ENCODE results near the gene ZNF280D. TPM values are rescaled to one million over a fixed set of nuclear protein-coding genes. Genes with fewer than 3 reads are reported as not detected.

Gene ZNF280D
- total RNA-seq, 1 donor from 2014 or later: 37.9 TPM

GRCh38 chr15:56749982-56750381 is 16.7 kb upstream of the ZNF280D start:
- H3K9me3 Mint-ChIP-seq: no peaks in the 10 kb centered on the region
- H3K27me3 Mint-ChIP-seq: no peaks in the 10 kb centered on the region
- no peak overlapping the region for H3K4me3 Mint-ChIP-seq
- ChIA-PET CTCF (no interaction called here), POLR2A (no interaction called here)
- intact Hi-C loops (cut with micrococcal nuclease): no loop called here
- ATAC-seq (ENCODE audit: low read depth) (no peak), DNase-seq (no peak)
- TF ChIP-seq, protein P1, sequence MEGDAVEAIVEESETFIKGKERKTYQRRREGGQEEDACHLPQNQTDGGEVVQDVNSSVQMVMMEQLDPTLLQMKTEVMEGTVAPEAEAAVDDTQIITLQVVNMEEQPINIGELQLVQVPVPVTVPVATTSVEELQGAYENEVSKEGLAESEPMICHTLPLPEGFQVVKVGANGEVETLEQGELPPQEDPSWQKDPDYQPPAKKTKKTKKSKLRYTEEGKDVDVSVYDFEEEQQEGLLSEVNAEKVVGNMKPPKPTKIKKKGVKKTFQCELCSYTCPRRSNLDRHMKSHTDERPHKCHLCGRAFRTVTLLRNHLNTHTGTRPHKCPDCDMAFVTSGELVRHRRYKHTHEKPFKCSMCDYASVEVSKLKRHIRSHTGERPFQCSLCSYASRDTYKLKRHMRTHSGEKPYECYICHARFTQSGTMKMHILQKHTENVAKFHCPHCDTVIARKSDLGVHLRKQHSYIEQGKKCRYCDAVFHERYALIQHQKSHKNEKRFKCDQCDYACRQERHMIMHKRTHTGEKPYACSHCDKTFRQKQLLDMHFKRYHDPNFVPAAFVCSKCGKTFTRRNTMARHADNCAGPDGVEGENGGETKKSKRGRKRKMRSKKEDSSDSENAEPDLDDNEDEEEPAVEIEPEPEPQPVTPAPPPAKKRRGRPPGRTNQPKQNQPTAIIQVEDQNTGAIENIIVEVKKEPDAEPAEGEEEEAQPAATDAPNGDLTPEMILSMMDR (IDR thresholded peaks at IDR 0.05): no peak
- H3K36me3 Mint-ChIP-seq (ENCODE audit: low read depth): no peaks in the 10 kb centered on the region
- no peaks in the 10 kb centered on the region for H3K4me1 Mint-ChIP-seq
- no peak overlapping the region for H3K27ac Mint-ChIP-seq

GRCh38 chr15:56744701-56745683 is 11.7 kb upstream of the ZNF280D start:
- intact Hi-C loops (cut with micrococcal nuclease): no loop called here
- ChIA-PET POLR2A (interaction anchor here (0.6 kb wide), 1 partner anchor 634 kb away, joined by 4 read pairs; no protein-coding TSS in a partner anchor), CTCF (no interaction called here)
- Mint-ChIP-seq H3K9me3 (no peaks in the 10 kb centered on the region), H3K27ac (no peak overlapping the region), H3K4me3 (no peak overlapping the region), H3K27me3 (no peaks in the 10 kb centered on the region), H3K36me3 (ENCODE audit: low read depth) (no peaks in the 10 kb centered on the region), H3K4me1 (no peaks in the 10 kb centered on the region)
- TF ChIP-seq, protein P1 (IDR thresholded peaks at IDR 0.05): no peak
- ATAC-seq (ENCODE audit: low read depth) (no peak), DNase-seq (no peak)

- no peaks in the 10 kb centered on the region for H3K27me3 Mint-ChIP-seq
- TF ChIP-seq, protein P1 (IDR thresholded peaks at IDR 0.05): no peak
- no peaks in the 10 kb centered on the region for H3K4me1 Mint-ChIP-seq
- no peaks in the 10 kb centered on the region for H3K9me3 Mint-ChIP-seq
- no peaks in the 10 kb centered on the region for H3K36me3 Mint-ChIP-seq (ENCODE audit: low read depth)
- ChIA-PET CTCF (interaction anchor here (1.9 kb wide), 1 partner anchor 16 kb away, joined by 4 read pairs; no protein-coding TSS in a partner anchor), POLR2A (no interaction called here)
- no peak overlapping the region for H3K4me3 Mint-ChIP-seq
- ATAC-seq (ENCODE audit: low read depth) (no peak), DNase-seq (no peak)
- intact Hi-C loops (cut with micrococcal nuclease): no loop called here
- H3K27ac Mint-ChIP-seq: no peak overlapping the region
Observed at GRCh38 chr15:56741541-56741940, 8.2 kb upstream of the ZNF280D start.

DNA sequence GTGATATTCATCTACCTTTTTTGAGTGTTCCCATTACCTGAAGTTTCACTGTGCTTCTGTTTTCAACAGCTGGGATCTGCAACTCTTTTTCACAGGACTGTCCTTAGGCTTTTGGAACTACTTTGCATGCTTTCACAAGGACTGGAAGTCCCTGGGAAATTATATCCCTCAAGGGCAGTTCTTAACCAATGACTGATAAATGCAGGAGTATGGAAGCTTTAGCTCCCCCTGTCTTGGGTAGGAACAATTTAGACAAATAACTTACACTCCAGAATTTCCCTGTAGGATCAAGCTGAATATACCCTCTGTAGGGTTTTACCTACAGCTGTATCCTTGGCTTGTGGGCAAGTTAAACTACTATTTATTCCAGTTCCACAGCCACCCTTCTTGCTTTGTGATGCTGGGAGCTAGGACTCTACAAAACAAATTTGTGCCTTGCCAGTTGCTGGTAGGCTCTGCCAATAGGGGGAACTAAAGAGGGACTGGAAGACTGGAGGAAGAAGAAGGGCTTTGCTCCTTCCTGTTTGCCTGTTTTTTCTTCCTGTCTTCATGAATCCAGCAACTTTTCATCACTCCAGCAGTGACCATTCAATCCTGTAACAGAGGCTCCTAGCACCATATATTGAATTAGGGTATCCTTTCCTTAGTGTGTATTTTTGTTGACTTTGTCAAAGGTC is 6.8 kb upstream of the ZNF280D start:
- Mint-ChIP-seq H3K36me3 (ENCODE audit: low read depth) (no peaks in the 10 kb centered on the region), H3K9me3 (no peaks in the 10 kb centered on the region), H3K4me3 (no peak overlapping the region), H3K27me3 (no peaks in the 10 kb centered on the region), H3K27ac (no peak overlapping the region), H3K4me1 (no peaks in the 10 kb centered on the region)
- DNase-seq (no peak), ATAC-seq (ENCODE audit: low read depth) (no peak)
- POLR2A ChIA-PET: no interaction called here
- TF ChIP-seq, protein P1 (IDR thresholded peaks at IDR 0.05): no peak
- CTCF ChIA-PET: interaction anchor here (1.9 kb wide), 1 partner anchor 15 kb away, joined by 4 read pairs; no protein-coding TSS in a partner anchor
- intact Hi-C loops (cut with micrococcal nuclease): loop anchor here (10.0 kb wide), 1 partner anchor 145 kb away; no protein-coding TSS in a partner anchor

DNA sequence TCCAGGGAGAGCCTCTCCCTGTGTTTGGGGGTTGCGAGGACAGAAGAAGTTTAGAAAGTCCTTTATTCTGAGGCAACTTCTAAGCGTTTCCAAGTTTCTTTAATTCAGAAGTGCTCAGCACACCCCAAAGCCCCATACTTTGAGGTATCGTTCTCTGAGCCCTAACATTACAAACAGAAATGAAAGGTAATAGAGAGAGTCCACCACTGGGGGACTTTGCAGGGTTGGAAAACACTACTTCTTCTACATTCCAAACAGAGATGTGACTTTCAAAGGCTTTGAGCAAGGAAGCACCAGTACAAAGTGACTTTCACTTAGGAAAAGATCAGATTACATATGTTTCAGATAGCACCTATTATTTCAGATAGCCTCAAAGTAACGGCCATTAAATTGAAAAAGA is 6.2 kb upstream of the ZNF280D start:
- ChIA-PET CTCF (interaction anchor here (1.9 kb wide), 1 partner anchor 14 kb away, joined by 4 read pairs; no protein-coding TSS in a partner anchor), POLR2A (no interaction called here)
- H3K4me3 Mint-ChIP-seq: no peak overlapping the region
- intact Hi-C loops (cut with micrococcal nuclease): loop anchor here (10.0 kb wide), 1 partner anchor 145 kb away; no protein-coding TSS in a partner anchor
- no peaks in the 10 kb centered on the region for H3K36me3 Mint-ChIP-seq (ENCODE audit: low read depth)
- H3K9me3 Mint-ChIP-seq: no peaks in the 10 kb centered on the region
- TF ChIP-seq, protein P1 (IDR thresholded peaks at IDR 0.05): no peak
- DNase-seq: no peak
- no peaks in the 10 kb centered on the region for H3K27me3 Mint-ChIP-seq
- H3K4me1 Mint-ChIP-seq: no peaks in the 10 kb centered on the region
- no peak overlapping the region for H3K27ac Mint-ChIP-seq
- no peak for ATAC-seq (ENCODE audit: low read depth)
